Articular chondrocyte of knee joint (primary cell): Measurements from ENCODE around the gene NIBAN1. TPM values are rescaled to one million over a fixed set of nuclear protein-coding genes. Genes with fewer than 3 reads are reported as not detected.

Source experiments
- small RNA-seq: library from RNA; depleted of rRNA; stranded (forward); fragments of <200 nt; gene quantifications from one replicate; pipeline ENCODE3, GENCODE V24; 2012
- total RNA-seq: library from RNA; depleted of rRNA; stranded (reverse); fragments of >200 nt; gene quantifications from 2 replicates; pipeline ENCODE4 v1.2.3, GENCODE V29; 2012

Gene NIBAN1, protein sequence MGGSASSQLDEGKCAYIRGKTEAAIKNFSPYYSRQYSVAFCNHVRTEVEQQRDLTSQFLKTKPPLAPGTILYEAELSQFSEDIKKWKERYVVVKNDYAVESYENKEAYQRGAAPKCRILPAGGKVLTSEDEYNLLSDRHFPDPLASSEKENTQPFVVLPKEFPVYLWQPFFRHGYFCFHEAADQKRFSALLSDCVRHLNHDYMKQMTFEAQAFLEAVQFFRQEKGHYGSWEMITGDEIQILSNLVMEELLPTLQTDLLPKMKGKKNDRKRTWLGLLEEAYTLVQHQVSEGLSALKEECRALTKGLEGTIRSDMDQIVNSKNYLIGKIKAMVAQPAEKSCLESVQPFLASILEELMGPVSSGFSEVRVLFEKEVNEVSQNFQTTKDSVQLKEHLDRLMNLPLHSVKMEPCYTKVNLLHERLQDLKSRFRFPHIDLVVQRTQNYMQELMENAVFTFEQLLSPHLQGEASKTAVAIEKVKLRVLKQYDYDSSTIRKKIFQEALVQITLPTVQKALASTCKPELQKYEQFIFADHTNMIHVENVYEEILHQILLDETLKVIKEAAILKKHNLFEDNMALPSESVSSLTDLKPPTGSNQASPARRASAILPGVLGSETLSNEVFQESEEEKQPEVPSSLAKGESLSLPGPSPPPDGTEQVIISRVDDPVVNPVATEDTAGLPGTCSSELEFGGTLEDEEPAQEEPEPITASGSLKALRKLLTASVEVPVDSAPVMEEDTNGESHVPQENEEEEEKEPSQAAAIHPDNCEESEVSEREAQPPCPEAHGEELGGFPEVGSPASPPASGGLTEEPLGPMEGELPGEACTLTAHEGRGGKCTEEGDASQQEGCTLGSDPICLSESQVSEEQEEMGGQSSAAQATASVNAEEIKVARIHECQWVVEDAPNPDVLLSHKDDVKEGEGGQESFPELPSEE
- total RNA-seq, result 60.2 and 66.6 TPM in 2 replicates

DNA sequence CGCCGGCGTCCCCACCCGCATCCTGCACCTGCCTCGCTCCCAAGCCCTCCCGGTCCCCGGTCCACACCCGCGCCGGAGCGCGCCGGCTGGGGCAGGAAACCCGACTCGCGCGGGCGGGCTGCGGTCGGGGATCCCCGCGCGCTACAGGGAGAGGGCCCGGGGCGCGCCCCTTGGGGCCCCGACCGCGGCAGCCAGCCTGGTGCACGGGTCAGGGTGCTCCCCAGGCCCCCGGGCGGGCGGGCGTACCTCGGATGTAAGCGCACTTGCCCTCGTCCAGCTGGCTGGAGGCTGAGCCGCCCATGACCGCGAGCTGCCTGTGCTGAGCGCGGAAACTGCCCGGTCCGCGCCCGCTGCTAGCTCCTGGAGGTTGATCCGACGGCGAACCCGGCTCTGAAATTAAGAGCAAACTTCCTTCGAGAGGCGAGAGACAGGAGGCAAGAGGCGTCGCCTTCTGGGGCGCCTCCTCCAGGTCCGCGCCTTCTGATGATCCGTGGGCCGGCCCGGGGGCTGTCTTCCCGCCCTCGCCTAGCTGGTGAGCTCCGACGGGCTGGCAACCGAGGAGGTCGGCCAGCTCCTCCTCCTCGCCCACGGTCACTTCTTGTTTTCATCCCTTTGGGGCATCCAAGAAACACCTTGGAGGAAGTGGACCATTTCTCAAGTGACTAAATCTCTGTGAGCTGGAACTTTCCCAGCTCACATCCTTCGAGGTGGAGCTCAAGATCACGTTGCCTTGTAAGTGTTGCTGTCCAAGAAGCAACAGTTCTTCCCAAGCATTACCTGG lies at the start of gene NIBAN1:
Gene NIBAN1 (minus strand): TSS at position 453 of the 781 bp plus-strand sequence. CDS start 152 bp downstream, at position 301.

Small RNA genes lying within 50 kb of the gene (small RNA-seq; reads per million reads assigned to genes)
- not detected for gene RNA5SP72

Other genes starting within 250 kb of the NIBAN1 start
- 66.4 and 75.5 TPM in 2 replicates for gene EDEM3, start 219.7 kb downstream of the NIBAN1 start, total RNA-seq
- gene RNF2, start 71.0 kb upstream of the NIBAN1 start, total RNA-seq, result 25.3 and 30.3 TPM in 2 replicates
- gene TRMT1L, start 182.4 kb upstream of the NIBAN1 start, total RNA-seq, result 21.2 and 29.5 TPM in 2 replicates
- 7.7 and 9.6 TPM in 2 replicates for gene SWT1, start 182.7 kb upstream of the NIBAN1 start, total RNA-seq